Left cardiac atrium (tissue), 4 donors: ENCODE measurements around the gene RNF144A. TPM values are rescaled to one million over a fixed set of nuclear protein-coding genes. Genes with fewer than 3 reads are reported as not detected.

ENCODE experiments used
- ATAC-seq, 2 donors: fragments of 200-7000 bp; cut with Tn5 transposase; one replicate each; pipeline ENCODE4 v1.9.1; 2020; ENCODE audit warnings: mild to moderate bottlenecking in 2 of 2, moderate library complexity in 2 of 2
- DNase-seq: peaks from one replicate; pipeline ENCODE4 v3.0.0-alpha.2; 2020
- intact Hi-C, 2 donors: fragments of 100-400 bp; cut with DNase I; formaldehyde crosslinking; loops; one replicate each; pipeline versions ENCODE4 v1.14.1 to v1.15.1; 2022 to 2023
- long read RNA-seq: library from polyadenylated mRNA; unstranded; transcript quantifications from one replicate; pipeline ENCODE4 v2.0.0, GENCODE V29; 2021
- total RNA-seq, 2 donors: library from RNA; stranded (reverse); fragmentation: NEBNext Ultra II Directional; extraction: Animal tissue kit (Norgen Biotek cat#: 25700); gene quantifications; one replicate each; pipeline ENCODE4 v1.2.1, GENCODE V29; 2021
- donor health status: DM: no; HTN: yes; CAD: no.
- donor health status: DM: no; HTN: yes; CAD: no; lungs with severe emphysema.
- donor health status: DM: yes; HTN: yes; CAD: no.
- donor health status: Dilated cardiomyopathy.

The RNF144A gene, protein sequence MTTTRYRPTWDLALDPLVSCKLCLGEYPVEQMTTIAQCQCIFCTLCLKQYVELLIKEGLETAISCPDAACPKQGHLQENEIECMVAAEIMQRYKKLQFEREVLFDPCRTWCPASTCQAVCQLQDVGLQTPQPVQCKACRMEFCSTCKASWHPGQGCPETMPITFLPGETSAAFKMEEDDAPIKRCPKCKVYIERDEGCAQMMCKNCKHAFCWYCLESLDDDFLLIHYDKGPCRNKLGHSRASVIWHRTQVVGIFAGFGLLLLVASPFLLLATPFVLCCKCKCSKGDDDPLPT
- 10 to 100 TPM in 1 of 2 donors, 1 to 10 TPM in 1; 4.4 to 10.4 TPM for total RNA-seq
- long read RNA-seq: 0 reads

DNA sequence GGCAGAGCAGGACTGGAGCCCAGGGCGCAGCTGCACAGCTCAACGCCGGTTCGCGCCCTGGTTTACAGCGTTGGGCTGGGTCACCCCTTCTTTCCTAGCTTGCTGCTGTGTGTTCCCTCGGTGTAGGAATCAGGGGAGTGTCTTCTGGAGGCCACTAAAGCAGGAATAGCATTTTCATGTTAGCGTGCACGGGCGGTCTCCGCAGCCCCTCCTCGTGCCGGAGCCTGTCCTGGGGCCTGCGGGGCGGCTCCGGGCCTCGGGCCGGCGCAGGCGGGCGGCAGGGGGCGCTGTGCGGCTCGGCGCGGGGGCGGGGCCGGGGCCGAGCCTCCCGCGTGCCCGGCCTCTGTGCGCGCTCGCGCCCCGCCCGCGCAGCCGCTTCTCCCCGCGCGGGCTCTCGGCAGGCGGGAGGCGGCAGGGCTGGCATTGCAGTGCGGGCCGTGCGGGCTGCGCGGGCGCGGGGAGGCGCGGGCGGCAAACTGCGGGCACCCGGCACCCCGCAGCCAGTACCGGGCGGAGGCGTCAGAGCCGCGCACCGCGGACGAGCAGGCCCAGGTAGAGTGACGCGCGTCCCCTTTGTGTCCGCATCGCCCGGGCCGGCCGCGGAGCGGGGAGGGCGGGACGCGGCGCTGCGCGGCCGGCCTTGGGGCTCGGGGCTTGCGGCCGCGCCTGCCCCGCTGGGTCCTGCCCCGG is at the start of gene RNF144A:
TSS of gene RNF144A (plus strand) at position 342 of the 690 bp plus-strand sequence. CDS start 79,515 bp downstream, outside the sequence.
- ATAC-seq: peak; percentile 88 to 96
- peak; percentile 61 for DNase-seq
- intact Hi-C loops: loop anchor here (5.0 kb wide), 2 partner anchors 110 to 115 kb away; no protein-coding TSS in a partner anchor

DNA sequence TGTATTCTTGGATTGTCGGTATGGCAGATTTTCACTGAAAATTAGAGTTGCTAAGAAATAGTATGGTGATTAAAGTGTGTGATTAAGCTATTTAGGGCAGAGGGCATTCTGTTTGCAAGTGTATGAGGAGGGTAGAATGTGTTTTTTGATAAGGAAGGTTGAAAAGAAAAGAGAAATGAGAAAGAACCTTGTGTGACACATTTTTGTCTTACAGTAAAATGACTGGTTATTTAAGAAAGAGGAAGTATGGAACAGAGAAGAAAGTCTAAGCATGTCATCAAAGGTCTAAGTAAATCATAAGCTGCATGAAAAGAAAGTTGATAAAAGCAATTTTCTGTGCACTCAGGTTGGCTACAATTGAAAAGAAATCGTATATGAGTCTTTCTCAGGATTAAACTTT is 44.8 kb upstream of the RNF144A start:
- ATAC-seq (no peak), DNase-seq (no peak)
- intact Hi-C loops: no loop called here

DNA sequence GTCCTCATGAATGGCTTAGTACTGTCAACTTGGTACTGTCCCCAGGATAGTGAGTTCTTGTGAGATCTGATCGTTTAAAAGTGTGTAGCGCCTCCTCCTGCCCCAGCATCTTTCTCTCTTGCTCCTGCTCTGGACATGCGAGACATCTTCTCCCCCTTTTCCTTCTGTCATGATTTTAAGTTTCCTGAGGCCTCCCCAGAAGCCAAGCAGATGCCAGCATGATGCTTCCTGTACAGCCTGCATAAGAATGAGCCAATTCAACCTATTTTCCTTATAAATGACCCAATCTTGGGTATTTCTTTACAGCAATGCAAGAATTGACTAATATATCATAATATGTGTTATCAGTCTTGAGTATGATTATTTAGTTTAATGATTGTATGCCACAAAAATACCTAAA is 43.2 kb upstream of the RNF144A start:
- intact Hi-C loops: no loop called here
- ATAC-seq: no peak
- no peak for DNase-seq

DNA sequence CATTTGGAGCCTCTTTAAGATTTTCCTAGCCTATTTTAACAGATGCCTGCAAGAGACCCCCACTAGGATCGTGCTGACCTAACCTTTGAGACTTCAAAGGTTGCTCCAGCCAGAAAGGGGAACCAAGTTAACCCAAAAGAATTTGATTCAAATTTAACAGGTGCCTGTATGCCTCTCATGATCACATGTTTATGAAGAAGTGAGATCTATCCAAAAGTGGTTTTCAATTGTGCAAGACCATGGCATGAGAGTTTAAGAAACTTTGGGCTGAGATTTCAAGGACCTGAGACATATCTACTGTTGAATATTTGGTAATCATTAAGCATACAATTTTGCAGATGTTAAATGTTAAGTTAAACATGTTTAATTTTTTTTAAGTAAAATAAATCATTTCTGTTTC is 40.9 kb upstream of the RNF144A start:
- ATAC-seq: no peak

DNA sequence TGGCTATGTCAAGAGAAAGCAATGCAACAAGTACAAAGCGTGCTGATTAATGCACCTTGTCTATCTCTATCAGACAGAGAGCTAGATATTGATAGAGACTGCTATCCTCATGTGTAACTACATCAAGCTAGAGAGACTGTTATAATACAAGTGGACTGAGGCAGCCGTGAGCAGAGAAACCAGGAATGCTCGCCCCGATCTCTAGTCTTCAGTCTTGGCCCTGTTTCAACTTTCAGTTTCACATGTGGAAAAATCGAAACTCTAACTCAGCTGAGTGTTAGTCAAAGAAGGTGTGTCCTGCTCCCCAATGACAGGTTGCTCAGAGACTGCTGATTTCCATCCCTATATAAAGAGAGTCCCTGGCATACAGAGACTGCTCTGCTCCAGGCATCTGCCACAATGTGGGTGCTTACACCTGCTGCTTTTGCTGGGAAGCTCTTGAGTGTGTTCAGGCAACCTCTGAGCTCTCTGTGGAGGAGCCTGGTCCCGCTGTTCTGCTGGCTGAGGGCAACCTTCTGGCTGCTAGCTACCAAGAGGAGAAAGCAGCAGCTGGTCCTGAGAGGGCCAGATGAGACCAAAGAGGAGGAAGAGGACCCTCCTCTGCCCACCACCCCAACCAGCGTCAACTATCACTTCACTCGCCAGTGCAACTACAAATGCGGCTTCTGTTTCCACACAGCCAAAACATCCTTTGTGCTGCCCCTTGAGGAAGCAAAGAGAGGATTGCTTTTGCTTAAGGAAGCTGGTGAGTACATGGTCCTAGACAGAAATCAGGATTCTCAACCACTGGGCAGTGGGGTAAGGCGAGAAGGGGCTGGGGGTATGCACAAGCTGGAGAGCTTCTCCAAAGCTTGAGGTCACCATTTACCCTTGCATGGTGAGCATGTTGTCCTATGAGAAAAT is 39.6 kb upstream of the RNF144A start, which contains the start of gene RSAD2:
TSS of gene RSAD2 (plus strand) at position 376 of the 903 bp plus-strand sequence. CDS start at position 400, 24 bp downstream.
- no peak for DNase-seq
- peak; percentile 80 to 88 for ATAC-seq

More for the DNA sequence above, 40.9 kb upstream of the RNF144A start:
- no peak for DNase-seq
- intact Hi-C loops: no loop called here

DNA sequence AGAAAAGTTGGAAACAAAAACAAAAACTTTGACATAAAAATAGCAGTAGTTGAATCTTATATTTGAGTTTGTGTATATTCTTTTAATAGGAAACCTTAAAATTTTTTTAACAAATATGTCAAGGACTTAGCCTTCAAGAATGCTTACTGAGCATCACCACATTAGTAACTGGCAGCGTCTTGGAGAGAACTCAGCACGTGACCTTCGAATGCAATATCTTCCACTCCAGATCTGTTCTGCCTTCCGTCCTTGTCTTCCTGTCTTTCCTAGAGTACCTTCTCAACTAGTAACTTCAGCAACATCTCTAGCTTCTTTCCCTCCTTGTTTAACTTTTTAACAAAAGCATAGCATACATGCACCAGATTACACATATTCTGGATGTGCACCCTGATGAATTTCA is 38.7 kb upstream of the RNF144A start:
- intact Hi-C loops: no loop called here
- DNase-seq (no peak), ATAC-seq (no peak)

More for the DNA sequence above, 39.6 kb upstream of the RNF144A start, which contains the start of gene RSAD2:
- intact Hi-C loops: no loop called here

DNA sequence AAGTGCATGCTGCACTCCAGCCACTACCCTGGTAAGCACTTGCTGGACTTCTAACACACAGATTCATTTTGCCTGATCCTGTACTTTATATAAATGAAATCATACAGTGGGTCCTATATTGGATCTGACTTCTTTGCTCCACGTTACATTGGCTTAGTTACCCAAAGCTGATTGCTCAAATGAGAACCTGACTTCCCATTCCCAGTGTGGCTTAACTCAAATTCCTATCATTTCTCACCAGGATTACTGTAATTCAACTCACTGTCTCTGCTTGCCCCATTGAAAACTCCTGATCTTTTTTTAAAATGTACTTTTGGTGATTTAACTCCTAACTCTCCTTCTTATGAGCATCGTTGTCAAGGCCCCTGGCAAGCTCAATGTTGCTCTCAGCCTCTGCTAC is 38.2 kb upstream of the RNF144A start:
- intact Hi-C loops: no loop called here
- ATAC-seq (no peak), DNase-seq (no peak)

DNA sequence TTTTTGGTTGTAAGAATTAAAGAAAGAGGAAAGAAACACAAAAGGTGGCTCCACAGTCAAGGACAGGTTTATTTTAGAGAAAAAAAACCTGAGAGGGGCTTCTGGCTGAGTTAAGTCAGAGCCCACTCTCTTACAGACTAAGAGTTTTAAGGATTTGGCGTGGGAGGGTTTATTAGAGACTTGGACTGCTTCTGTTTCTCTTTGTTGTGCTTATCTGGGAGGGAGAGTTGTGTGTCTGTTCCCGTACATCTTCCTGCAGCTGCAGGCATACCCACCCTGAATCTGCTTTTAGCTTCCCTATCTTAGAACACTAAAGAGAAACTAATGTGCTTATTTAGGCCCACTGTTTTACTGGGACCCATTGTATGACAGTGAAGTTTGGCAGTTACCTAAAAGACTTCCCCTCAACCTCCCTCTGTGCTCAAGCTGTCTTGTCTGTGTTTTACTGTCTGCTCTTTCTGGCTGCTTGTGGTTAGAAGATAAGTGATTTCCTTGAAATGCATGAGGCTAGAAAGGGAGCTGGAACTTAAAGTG is 36.9 kb upstream of the RNF144A start:
- intact Hi-C loops: no loop called here
- ATAC-seq (no peak), DNase-seq (no peak)

DNA sequence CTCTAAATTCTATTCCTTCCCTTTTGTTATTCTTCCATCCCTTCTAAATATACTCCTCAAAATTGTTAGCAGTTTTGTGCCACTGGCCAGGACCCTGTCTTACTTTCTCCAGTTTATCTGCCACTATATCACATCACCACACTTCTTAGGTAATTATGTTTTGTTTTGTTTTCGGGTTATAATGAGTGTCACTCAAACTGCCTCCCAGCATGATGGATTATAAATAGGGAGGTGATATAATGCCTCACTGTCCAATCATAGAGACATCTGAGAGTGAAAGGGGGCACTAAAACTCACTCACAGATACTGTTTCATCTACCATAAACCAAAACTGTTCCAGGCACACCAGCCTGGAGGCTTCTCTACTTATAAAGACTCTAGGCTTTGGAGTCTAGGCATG is 36.2 kb upstream of the RNF144A start:
- intact Hi-C loops: no loop called here
- no peak for ATAC-seq
- DNase-seq: no peak

DNA sequence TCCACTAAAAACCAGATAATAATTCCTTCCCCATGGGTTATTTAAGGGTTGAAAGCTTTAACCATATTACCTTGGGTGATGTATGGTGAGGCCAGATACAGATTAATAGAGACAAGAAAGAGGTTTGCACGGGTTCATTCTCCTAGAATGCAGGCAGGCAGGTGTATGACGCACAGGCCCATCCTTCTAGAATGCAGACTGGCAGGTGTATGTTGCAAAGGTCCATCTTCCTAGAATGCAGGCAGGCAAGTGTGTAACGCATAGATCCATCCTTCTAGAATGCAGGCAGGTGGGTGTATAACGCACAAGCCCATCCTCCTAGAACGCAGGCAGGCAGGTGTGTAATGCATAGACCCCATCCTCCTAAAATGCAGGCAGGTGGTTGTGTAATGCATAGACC is 35.7 kb upstream of the RNF144A start:
- ATAC-seq (no peak), DNase-seq (no peak)
- intact Hi-C loops: no loop called here

DNA sequence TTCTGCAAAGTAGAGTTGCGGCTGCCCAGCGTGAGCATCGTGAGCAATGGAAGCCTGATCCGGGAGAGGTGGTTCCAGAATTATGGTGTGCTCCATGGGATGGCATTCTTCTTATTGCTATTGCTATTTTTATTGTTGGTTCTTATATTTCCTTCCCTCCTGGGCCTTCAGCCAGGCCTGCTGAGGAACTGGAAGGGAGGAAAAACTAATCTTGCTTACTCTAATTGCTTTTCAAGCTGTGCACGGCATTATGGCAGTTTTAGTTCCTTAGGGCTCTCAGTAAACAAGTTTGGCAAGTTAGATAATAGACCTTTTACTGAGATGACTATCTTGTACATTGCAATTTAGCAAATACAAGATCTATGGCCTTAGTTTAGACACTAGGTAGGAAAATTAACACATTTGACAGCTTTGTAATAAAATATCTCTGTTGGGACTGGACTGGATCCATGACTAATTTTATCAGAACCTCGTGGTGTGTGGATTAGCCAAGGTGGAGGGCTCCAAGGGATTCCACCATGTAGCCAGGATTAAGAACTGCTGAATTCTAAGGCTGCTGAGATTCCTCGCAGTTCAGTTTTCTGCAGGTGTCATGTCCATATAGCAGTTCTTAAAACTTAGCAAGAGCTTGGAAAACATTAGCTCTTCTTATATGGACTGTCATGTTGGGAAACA is 33.6 kb upstream of the RNF144A start:
- DNase-seq (no peak), ATAC-seq (no peak)
- intact Hi-C loops: no loop called here

DNA sequence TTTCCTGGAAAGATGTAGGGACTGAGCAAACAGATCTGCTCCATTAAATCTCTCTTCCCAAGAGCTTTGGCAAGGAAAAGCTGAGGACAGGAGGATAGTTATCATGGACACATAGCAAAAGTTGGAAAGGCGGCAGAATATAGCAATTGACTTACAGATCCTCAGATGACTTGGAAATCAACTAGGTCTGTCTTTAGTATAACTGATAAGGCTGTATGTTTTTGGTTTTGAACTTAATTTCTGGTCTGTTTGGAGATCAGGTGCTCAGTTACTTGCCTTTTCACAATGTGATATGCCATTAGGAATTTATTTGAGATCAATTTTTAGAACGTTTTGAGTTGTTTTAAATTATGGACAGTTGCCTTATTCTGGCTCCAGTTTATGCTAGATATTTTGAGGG is 31.7 kb upstream of the RNF144A start:
- DNase-seq (no peak), ATAC-seq (no peak)
- intact Hi-C loops: no loop called here

DNA sequence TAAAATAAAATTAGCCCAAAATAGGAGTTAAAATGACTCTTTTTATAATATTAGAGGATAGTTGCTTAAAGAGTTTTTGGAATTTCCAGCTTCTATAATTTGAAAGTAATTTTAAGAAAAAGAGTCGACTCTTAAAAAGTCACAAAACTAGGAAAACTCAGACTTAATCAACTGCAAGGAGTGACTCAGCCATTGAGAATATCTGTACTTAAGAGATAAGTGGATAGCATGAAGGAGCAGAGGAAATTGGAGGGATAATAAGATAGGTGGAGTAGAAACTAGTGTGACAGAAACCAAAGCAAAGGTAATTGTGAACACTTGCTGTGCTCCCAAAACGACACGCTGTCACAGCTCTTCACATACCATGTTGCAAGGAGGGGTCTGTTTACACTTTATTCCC is 31.2 kb upstream of the RNF144A start:
- intact Hi-C loops: no loop called here
- ATAC-seq (no peak), DNase-seq (no peak)

DNA sequence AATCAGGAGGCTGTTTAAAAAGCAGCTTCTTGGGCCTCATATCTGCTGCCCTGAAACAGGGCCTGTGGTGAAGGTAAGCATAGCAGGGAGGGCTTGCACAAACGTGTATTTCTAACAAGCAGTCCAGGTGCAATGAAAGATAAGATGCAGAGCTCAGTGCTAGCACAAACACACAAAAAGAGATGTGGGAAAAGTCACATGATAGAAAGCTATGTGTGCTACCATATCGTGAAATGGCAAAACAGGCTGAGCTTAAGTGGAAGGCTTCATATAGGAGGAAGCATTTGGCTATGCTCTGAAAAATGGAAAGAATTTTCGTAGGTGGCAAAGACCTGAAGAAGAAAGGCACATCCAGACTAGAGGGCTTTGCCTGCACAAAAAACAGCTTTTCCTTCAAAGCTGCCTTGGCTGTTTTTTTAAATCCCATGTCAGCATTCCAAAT is 29.4 kb upstream of the RNF144A start:
- intact Hi-C loops: no loop called here
- ATAC-seq (no peak), DNase-seq (no peak)

DNA sequence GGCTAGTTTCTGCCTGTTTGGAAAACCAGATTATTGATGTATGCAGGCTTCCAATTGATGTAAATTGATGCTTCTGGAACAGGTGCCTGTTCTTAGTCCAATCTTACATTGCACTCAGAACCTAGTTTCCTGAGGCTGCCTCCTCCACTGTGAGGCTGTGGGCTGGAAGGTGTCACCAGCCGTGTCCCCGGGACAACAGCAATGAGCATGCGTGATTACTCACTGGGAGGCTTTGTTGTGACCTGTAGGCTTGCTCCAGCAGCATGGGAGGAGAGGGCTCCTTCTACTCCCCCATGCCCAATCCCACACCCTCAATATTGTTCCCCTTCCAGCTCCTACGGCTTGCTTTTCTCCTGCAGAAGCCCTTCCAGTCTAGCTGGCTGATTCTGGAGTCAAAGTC is 28.5 kb upstream of the RNF144A start:
- ATAC-seq (no peak), DNase-seq (no peak)
- intact Hi-C loops: no loop called here

DNA sequence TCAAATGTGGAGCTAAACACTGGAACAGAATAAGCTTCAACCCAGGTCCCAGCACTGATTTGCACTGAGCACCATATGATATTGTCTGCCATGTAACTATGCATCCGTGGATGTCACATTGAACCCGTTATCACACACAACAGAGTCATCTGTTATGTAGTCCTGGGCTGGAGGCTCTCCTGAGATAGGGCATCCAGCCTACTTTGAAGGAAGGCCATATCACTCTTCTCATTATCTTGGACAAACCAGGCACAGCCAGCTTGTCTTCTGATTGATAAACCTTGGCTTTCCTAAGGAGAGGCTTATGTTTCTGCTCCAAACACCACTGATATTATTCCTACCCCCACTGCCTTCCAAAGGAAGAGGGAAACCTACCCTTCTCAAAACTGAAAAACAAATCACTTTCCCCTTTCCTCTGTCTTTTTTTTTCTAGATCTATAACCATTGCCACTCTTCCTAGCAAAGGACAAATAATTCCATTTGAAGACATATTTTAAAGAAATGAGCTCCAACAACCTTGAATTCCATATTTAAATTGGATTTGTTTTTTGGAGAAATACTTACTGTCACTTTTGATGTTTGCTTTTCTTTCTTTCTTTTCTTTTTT is 23.2 kb upstream of the RNF144A start:
- no peak for ATAC-seq
- DNase-seq: no peak
- intact Hi-C loops: no loop called here

DNA sequence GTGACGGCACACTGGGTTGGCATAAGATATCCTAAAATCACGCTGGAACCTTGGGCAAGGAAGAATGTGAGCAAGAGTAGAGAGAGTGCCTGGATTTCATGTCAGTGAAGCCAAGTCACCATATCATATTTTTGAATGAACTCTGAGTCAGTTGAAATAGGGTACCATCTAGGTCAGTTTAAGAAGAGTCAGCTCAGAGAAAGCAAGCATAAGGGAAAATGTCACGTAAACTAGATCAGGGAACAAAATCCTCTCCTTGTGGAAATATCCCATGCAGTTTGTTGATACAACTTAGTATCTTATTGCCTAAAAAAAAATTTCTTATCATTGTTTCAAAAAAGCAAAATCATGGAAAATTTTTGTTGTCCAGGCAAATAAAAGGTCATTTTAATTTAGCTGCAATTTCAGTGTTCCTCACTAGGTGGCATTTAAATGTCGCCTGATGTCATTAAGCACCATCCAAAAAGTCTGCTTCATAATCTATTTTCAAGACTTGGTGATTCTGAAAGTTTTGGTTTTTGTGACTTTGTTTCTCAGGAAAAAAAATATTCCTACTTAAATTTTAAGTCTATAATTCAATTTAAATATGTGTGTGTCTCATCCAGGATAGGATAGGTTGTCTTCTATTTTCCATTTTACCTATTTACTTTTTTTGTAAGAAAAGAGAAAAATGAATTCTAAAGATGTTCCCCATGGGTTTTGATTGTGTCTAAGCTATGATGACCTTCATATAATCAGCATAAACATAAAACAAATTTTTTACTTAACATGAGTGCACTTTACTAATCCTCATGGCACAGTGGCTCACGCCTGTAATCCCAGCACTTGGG is 20.1 kb upstream of the RNF144A start:
- no peak for DNase-seq
- peak; percentile 35 to 50 for ATAC-seq
- intact Hi-C loops: loop anchor here (2.0 to 5.0 kb wide), 2 partner anchors 145 to 148 kb away; no protein-coding TSS in a partner anchor
